Activated T-helper 2 cell treated with anti-CD3 and anti-CD28 coated beads, Interferon-gamma antibody, Interleukin-2, Interleukin-4, amounts not matched to agents 10 μg/mL and 5 μg/mL and 100 μg/mL, durations not matched to agents 14 hours and 24 hours and 36 hours (primary cell): ENCODE measurements around the gene UNC119. TPM values are rescaled to one million over a fixed set of nuclear protein-coding genes. Genes with fewer than 3 reads are reported as not detected.
A peak's percentile ranks its signal among the peaks of the same experiment; 100 is the strongest.
"Not testable (repeated sequence)": the region's sequence is repeated elsewhere in the genome, so short reads cannot be mapped to it uniquely, and the experiment has no call there.

Experiments used
- DNase-seq: peaks from one replicate; pipeline ENCODE4 v3.0.0; 2021; ENCODE audit warnings: low spot score
- H3K27ac Mint-ChIP-seq: one replicate; pipeline ENCODE4 v1.8.0; 2021; ENCODE audit warnings: mixed read lengths
- H3K27me3 Mint-ChIP-seq: one replicate; pipeline ENCODE4 v1.8.0; 2021; ENCODE audit warnings: low read depth, mixed read lengths
- H3K36me3 Mint-ChIP-seq: one replicate; pipeline ENCODE4 v1.8.0; 2021; ENCODE audit warnings: low read depth, mixed read lengths
- H3K4me1 Mint-ChIP-seq: one replicate; pipeline ENCODE4 v1.8.0; 2021; ENCODE audit warnings: low read depth, mixed read lengths
- H3K4me3 Mint-ChIP-seq: one replicate; pipeline ENCODE4 v1.8.0; 2021; ENCODE audit warnings: low read depth, mild to moderate bottlenecking, moderate library complexity, mixed read lengths
- H3K9me3 Mint-ChIP-seq: one replicate; pipeline ENCODE4 v1.8.0; 2021; ENCODE audit warnings: mixed read lengths
- intact Hi-C: fragments of 100-400 bp; cut with micrococcal nuclease; formaldehyde crosslinking; loops from one replicate; pipeline ENCODE4 v1.15.1; 2023
- total RNA-seq: library from RNA; stranded (reverse); gene quantifications from 2 replicates; pipeline ENCODE4 v1.2.3, GENCODE V29; 2022

UNC119 gene
- total RNA-seq, 1 donor from 2014 or later, result 55.3 TPM

DNA sequence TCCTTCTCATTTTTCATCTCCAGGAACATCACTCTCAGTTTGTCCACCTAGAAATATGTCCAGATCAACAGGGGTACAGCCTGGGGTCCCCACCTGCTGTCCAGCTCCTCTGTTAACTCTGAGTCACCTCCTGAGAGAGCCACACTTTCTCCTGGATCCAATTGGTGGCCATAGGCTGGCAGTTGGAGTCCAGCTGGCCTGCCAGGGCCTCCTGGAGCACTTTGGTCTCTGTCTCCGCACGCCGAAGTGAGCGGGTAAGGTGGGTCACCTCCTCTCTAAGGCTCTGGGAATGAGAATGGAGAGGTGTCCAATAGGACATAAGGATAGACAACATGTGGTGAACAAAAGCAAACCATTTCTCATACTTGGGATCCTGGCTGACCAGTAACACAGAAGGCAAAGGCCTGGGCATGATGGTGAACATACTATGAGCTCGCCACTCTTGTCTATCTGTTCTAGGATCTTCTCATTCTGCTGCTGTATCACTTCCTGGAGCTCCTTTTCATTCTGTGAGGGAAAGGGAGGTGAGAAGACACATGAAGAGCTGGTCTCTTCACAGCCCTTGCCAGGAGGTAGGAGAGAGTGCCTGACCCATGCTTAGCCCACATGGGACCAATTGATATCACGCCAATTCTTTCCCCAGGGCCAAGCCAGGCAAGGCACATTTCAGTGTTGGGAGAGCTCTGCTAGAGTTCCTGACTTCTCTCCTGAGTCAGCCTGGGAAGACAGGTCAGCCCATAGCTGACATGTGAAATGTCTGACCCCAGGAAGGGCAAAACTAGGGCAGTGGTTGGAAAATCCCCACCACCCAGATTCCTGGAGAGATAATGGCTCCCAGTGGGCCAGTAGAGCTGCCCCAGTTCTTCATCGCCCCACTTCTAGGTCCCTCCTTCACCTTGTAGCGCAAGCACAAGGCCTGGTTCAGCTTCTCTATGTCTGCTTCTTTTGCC lies 26.1 kb upstream of the UNC119 start:
- Mint-ChIP-seq H3K4me3 (peak overlapping the region; percentile 34), H3K36me3 (peaks cover 60% of the 10 kb centered on the region), H3K27me3 (no peaks in the 10 kb centered on the region), H3K27ac (peak overlapping the region; percentile 89), H3K9me3 (no peaks in the 10 kb centered on the region), H3K4me1 (peaks cover 44% of the 10 kb centered on the region)
- DNase-seq, result no peak
- intact Hi-C loops, result no loop called here

DNA sequence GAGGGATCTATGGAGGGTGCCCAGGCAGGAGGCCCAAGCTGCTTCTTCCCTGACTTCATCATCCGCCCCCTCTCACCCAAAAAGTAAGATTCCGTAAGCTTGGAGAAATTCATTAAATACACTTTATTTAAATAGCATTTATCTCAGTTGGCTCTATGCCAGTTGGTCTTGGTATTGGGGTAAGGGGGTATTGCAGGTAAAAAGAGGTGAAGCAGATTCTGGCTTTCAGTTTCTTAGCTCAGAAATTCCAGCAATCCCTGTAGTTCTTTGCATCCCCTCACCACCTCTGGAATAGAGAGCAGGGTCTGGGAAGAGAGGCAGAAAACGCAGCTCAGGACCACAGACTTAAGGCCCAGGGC lies 25.0 kb upstream of the UNC119 start:
- intact Hi-C loops, result no loop called here
- no peaks in the 10 kb centered on the region for H3K9me3 Mint-ChIP-seq
- H3K4me3 Mint-ChIP-seq, result no peak overlapping the region
- peaks cover 69% of the 10 kb centered on the region for H3K36me3 Mint-ChIP-seq
- DNase-seq, result no peak
- H3K4me1 Mint-ChIP-seq, result peaks cover 52% of the 10 kb centered on the region
- H3K27ac Mint-ChIP-seq, result peak overlapping the region; percentile 93
- H3K27me3 Mint-ChIP-seq, result no peaks in the 10 kb centered on the region

DNA sequence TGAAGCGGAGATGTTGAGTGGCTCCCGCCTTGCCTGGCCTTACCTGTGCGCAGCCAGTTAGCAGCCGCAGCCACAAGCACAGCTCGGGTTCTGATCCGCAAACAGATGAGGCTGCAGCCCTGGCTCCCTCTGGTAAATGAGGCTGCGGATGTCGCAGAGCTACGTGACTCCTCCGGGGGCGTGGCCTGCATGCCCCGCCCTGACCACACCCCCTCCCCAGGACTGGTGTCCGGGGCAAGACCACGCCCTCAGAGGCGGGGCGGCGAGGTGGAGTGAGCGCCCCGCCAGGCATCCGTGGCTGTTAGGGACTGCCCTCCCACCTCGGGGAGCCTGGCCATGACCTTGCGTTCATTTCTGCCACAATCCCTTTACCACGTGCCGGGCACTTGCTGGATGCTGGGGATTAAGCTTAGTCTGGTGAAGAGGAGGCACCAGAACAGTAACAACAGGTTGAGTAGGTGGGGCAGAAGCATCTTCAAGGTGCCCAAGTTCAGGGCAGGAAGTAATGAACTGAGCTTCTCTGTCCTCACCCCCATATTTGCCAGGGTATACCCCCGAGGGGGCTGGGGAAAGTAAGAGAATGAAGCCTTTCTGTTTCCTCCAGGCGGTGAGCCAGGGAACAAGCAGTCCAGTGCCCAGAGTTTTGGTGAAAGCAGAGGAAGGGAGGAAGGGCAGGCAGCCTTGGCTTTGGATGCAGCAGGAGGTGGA lies 24.5 kb upstream of the UNC119 start, which contains the start of gene ALDOC:
ALDOC (minus strand) TSS at position 138 of the 708 bp plus-strand sequence. CDS start 1,363 bp downstream, outside the sequence.
- H3K27me3 Mint-ChIP-seq, result no peaks in the 10 kb centered on the region
- no peaks in the 10 kb centered on the region for H3K9me3 Mint-ChIP-seq
- H3K4me3 Mint-ChIP-seq, result peak within 1 kb of the TSS; percentile 91
- DNase-seq, result peak; percentile 97
- H3K4me1 Mint-ChIP-seq, result peaks cover 57% of the 10 kb centered on the region
- peak within 1 kb of the TSS; percentile 93 for H3K27ac Mint-ChIP-seq
- H3K36me3 Mint-ChIP-seq, result peaks cover 69% of the 10 kb centered on the region
- intact Hi-C loops, result loop anchor here (1.0 kb wide), 1 partner anchor 21 kb away; no protein-coding TSS in a partner anchor

DNA sequence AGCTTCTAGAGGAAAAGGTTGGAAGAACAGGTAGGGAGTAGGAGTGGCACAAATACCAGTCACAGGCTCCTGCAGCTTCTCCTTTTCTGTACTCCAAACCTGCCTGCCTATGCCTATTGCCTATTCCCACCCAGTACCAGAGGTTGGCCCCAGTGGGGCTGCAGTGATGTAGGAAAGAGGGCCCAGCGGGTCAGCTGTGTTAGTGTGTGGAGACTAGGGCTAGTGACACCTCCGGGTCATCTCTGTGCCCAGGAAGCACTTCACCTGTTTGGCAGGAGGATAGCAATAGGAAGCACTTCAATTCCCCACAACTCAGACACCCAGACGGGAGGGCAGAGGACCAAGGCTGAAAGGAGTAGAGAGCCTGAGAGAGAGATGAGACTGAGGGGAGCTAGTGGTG lies 23.6 kb upstream of the UNC119 start:
- peaks cover 69% of the 10 kb centered on the region for H3K36me3 Mint-ChIP-seq
- intact Hi-C loops, result loop anchor here (1.0 kb wide), 1 partner anchor 22 kb away; no protein-coding TSS in a partner anchor
- peak overlapping the region; percentile 93 for H3K27ac Mint-ChIP-seq

DNA sequence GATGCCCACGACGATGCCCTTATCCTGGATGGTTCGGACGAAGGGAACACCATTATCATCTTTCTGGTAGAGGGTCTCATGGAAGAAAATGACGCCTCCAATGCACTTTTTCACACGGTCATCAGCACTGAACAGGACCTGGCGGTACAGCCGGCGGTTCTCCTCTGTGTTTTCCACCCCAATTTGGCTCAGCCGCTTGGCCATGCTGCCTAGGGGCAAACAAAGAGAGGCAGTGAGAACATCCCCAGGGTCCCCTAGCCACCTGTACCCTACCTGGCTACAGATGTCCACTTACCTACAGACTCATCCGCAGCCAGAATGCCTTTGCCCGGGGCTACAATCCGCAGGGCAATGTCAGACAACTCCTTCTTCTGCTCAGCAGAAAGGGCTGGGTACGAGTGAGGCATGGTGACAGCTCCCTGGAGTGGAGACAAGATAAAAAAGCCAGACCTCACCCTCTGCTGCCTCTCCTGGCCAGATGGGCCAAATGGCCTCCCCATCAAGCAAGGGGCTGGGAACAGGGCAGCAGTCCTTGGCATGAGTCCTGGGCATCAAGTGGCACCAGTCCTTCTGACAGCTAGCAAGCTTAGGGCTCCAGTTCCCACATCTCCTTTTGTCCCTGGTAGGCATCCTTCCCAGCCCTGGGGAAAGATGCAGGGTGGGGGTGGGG lies 22.8 kb upstream of the UNC119 start:
- peak overlapping the region; percentile 91 for H3K4me3 Mint-ChIP-seq
- peaks cover 67% of the 10 kb centered on the region for H3K36me3 Mint-ChIP-seq
- H3K4me1 Mint-ChIP-seq, result peaks cover 58% of the 10 kb centered on the region

More for the DNA sequence above, 23.6 kb upstream of the UNC119 start:
- H3K9me3 Mint-ChIP-seq, H3K27me3 Mint-ChIP-seq, DNase-seq: not testable (repeated sequence)
- peak overlapping the region; percentile 91 for H3K4me3 Mint-ChIP-seq
- H3K4me1 Mint-ChIP-seq, result peaks cover 61% of the 10 kb centered on the region

DNA sequence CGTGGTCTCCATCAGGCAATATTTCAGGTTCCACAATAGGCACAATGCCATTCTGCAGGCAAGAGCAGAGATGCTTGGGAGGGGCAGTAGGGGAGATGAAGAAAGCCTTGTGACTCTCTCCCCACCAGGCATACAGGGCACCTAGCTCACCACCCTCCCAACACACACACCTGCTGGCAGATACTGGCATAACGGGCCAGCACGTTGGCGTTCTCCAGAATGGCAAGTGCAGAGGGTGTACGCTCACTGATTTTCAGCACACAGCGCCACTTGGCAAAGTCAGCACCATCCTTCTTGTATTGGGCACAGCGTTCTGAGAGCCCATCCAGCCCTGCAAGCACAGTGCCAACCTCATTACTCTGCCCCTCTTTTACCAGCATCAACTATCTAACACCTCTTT lies 22.1 kb upstream of the UNC119 start:
- H3K27me3 Mint-ChIP-seq, result no peaks in the 10 kb centered on the region
- DNase-seq, result no peak
- H3K9me3 Mint-ChIP-seq, result no peaks in the 10 kb centered on the region
- H3K4me3 Mint-ChIP-seq, result peak overlapping the region; percentile 11
- peaks cover 56% of the 10 kb centered on the region for H3K4me1 Mint-ChIP-seq
- intact Hi-C loops, result no loop called here
- no peak overlapping the region for H3K27ac Mint-ChIP-seq
- peaks cover 67% of the 10 kb centered on the region for H3K36me3 Mint-ChIP-seq

More for the DNA sequence above, 22.8 kb upstream of the UNC119 start:
- no peak for DNase-seq
- Mint-ChIP-seq H3K9me3 (no peaks in the 10 kb centered on the region), H3K27me3 (no peaks in the 10 kb centered on the region), H3K27ac (no peak overlapping the region)
- intact Hi-C loops, result no loop called here

DNA sequence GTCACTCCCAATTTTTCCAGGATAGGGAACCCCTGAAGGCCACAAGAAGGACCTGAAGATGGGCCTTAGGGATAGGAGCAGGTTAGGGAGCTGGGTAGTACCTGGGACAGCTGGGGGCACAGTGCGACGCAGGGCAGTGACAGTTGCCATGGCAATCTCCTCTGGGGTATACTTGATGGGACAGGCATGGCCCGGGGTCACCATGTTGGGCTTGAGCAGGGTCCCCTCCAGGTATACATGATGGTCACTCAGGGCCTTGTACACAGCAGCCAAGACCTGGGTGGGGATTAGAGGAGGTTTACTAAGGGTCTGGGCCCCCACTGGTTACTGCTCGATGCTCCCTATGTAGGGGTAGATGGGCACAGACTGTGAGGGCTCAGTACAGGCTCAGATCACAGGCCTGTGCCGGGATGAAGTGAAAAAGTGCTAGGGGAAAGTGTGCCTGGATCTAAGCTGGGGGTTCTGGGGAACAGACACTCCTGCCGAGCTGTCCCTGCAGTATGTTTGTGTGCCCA lies 21.6 kb upstream of the UNC119 start:
- Mint-ChIP-seq H3K4me1 (peaks cover 53% of the 10 kb centered on the region), H3K36me3 (peaks cover 64% of the 10 kb centered on the region)

DNA sequence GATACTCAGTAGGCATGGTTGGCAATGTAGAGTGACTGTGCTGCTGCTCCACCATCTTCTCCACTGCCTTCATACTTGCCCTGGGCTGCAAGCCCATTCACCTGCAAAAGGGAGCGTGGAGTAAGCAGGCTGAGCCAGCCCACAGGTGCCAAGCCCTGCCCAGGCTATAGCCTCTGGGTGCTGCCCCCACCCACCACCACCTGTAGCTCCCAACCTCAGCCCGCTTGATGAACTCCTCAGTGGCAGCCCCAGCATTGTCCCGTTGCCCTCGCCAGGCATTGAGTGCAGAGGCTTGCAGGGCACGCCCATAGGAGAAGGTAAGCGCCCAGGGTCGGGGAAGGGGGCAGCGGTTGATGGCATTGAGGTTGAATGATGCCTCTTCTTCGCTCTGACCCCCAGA lies 21.1 kb upstream of the UNC119 start:
- intact Hi-C loops, result no loop called here
- Mint-ChIP-seq H3K27me3 (no peaks in the 10 kb centered on the region), H3K36me3 (peaks cover 61% of the 10 kb centered on the region), H3K27ac (no peak overlapping the region), H3K4me1 (peaks cover 48% of the 10 kb centered on the region), H3K9me3 (no peaks in the 10 kb centered on the region), H3K4me3 (no peak overlapping the region)
- DNase-seq, result no peak

More for the DNA sequence above, 21.6 kb upstream of the UNC119 start:
- DNase-seq, result no peak
- Mint-ChIP-seq H3K9me3 (no peaks in the 10 kb centered on the region), H3K4me3 (peak overlapping the region; percentile 11), H3K27ac (no peak overlapping the region), H3K27me3 (no peaks in the 10 kb centered on the region)
- intact Hi-C loops, result no loop called here

DNA sequence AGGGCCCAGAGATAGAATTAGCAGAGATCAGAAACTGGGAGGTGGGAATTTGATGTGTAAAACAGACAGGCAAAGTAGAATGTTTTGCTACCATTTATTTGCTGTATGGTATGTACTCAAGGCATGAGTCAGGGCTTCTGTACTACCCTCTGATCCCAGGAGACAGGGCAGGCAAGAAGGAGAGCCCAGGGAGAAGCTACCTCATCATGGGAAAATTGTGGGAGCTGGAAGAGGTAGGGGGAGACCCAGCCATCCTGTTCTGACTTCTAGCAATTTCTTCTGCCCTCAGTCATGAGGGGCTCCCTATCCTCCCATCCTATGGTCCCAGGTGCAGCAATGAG lies 20.6 kb upstream of the UNC119 start:
- no peak overlapping the region for H3K4me3 Mint-ChIP-seq
- H3K27ac Mint-ChIP-seq, result no peak overlapping the region
- H3K9me3 Mint-ChIP-seq, result no peaks in the 10 kb centered on the region
- peaks cover 51% of the 10 kb centered on the region for H3K4me1 Mint-ChIP-seq
- no peaks in the 10 kb centered on the region for H3K27me3 Mint-ChIP-seq
- intact Hi-C loops, result no loop called here
- DNase-seq, result no peak
- H3K36me3 Mint-ChIP-seq, result peaks cover 60% of the 10 kb centered on the region

DNA sequence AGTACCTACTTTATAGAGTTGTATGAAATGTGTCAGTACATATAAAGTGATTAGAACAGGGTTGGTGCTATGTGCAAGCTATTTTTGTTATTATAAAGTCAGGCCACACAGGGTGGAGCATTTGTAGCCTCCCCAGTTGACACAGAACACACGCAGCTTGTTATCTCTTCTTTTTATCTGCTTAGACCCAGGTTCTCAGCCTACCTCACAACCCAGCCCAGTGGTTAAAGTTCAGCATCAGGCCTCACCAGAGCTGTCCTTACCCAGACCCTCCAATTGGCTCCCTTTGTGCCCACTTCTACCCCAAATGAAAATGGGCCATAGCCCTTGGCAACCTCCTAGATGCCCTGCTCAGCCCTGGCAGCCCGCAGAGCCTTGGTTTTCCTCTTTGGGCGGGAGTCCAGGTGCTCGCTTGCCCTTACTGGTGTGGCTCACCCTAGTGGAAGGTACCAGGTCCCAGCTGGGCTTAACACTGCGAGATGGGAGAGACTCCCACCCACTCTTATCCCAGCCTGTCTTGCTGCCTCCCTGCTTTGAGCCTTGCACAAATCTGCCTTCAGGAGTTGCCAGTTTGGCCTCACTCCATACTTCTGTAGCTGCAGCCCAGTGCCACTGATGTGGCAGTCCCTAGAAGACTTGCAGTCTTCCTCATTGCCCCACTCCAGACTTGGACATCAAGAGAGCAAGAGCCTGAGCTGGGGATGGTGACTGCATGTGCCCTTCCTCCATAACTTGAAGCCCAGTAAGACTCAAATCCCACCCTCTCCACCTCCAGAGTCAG lies 20.0 kb upstream of the UNC119 start:
- intact Hi-C loops, result no loop called here
- H3K4me3 Mint-ChIP-seq, result peak overlapping the region; percentile 97
- H3K36me3 Mint-ChIP-seq, result peaks cover 60% of the 10 kb centered on the region
- H3K4me1 Mint-ChIP-seq, result peaks cover 54% of the 10 kb centered on the region
- peak overlapping the region; percentile 70 for H3K27ac Mint-ChIP-seq
- H3K9me3 Mint-ChIP-seq, result no peaks in the 10 kb centered on the region
- H3K27me3 Mint-ChIP-seq, result no peaks in the 10 kb centered on the region
- no peak for DNase-seq

DNA sequence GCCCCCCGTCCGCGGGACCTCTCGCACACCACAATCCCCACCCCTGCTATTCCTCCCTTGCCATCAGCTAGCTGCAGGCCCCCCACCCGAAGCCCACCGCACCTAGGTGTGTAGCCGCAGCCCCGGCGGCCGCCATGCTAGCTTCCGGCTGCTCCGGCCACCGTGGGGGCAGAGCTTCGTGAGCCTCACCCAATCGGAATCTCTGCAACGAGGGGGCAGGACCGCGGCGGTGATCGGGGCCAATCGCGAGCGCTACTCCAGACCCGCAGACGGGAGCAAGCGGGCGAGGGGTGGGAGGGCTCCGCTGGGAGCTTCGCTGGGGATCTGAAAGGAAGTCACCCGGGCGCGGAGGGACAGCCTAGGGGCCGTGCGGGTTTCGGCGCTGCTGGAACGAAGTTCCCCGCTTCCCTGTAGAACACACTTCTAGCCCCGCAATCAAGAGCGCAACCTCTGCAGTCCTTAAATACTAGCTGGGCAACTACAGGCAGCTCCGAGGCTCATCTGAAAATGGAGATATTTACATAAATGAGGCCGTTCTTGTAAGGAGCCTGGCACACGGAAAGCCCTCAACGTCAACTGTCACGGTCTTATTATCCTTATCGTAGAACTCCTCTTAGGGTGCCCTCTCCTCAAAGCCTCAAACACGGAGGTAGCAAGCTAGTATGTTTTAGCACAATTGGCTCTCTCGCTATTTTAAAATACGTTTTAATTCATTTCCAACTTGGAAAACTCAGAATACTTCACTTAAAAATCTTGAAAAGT lies 19.1 kb upstream of the UNC119 start, which contains the start of gene PIGS:
PIGS (minus strand) TSS at position 164 of the 762 bp plus-strand sequence; CDS start at position 136, 28 bp downstream.
- peak; percentile 91 for DNase-seq
- Mint-ChIP-seq H3K36me3 (peaks cover 59% of the 10 kb centered on the region), H3K27ac (peak within 1 kb of the TSS; percentile 93), H3K4me1 (peaks cover 54% of the 10 kb centered on the region), H3K9me3 (no peaks in the 10 kb centered on the region), H3K4me3 (peak within 1 kb of the TSS; percentile 97), H3K27me3 (no peaks in the 10 kb centered on the region)
- intact Hi-C loops, result loop anchor here (1.0 to 2.0 kb wide), 2 partner anchors 19 to 27 kb away; partner anchors contain the start of gene UNC119
